ENCODE results near the gene CSF2RB. TPM values are rescaled to one million over a fixed set of nuclear protein-coding genes. Genes with fewer than 3 reads are reported as not detected.

CSF2RB gene
- total RNA-seq, 4 donors from 2014 or later, result 3.1 to 7.4 (median 3.5) TPM

DNA sequence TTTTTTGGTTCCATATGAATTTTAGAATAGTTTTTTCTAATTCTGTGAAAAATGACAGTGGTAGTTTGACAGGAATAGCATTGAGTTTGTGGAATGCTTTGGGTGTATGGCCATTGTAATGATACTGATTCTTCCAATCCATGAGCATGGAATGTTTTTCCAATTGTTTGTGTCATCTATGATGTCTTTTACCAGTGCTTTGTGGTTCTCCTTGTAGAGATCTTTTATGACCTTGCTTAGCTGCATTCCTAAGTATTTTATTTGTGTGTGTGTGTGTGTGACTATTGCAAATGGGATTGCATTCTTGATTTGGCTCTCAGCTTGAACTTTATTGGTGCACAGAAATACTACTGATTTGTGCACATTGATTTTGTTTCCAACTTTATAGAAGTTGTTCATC is 3.0 kb upstream of the CSF2RB start:
- H3K27me3 ChIP-seq, result no peaks in the 10 kb centered on the region
- no peaks in the 10 kb centered on the region for H3K36me3 ChIP-seq
- no peaks in the 10 kb centered on the region for H3K4me1 ChIP-seq
- H3K27ac ChIP-seq, result no peak overlapping the region
- H3K9me3 ChIP-seq, result no peaks in the 10 kb centered on the region
- DNase-seq, result no peak
- TF ChIP-seq POLR2A (IDR thresholded peaks at IDR 0.05), result no peak
- TF ChIP-seq, protein P1, sequence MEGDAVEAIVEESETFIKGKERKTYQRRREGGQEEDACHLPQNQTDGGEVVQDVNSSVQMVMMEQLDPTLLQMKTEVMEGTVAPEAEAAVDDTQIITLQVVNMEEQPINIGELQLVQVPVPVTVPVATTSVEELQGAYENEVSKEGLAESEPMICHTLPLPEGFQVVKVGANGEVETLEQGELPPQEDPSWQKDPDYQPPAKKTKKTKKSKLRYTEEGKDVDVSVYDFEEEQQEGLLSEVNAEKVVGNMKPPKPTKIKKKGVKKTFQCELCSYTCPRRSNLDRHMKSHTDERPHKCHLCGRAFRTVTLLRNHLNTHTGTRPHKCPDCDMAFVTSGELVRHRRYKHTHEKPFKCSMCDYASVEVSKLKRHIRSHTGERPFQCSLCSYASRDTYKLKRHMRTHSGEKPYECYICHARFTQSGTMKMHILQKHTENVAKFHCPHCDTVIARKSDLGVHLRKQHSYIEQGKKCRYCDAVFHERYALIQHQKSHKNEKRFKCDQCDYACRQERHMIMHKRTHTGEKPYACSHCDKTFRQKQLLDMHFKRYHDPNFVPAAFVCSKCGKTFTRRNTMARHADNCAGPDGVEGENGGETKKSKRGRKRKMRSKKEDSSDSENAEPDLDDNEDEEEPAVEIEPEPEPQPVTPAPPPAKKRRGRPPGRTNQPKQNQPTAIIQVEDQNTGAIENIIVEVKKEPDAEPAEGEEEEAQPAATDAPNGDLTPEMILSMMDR (IDR thresholded peaks at IDR 0.05), result no peak
- no peak overlapping the region for H3K4me3 ChIP-seq
- intact Hi-C loops (cut with DNase I; ENCODE audit: low total_unique reads), result no loop called here

DNA sequence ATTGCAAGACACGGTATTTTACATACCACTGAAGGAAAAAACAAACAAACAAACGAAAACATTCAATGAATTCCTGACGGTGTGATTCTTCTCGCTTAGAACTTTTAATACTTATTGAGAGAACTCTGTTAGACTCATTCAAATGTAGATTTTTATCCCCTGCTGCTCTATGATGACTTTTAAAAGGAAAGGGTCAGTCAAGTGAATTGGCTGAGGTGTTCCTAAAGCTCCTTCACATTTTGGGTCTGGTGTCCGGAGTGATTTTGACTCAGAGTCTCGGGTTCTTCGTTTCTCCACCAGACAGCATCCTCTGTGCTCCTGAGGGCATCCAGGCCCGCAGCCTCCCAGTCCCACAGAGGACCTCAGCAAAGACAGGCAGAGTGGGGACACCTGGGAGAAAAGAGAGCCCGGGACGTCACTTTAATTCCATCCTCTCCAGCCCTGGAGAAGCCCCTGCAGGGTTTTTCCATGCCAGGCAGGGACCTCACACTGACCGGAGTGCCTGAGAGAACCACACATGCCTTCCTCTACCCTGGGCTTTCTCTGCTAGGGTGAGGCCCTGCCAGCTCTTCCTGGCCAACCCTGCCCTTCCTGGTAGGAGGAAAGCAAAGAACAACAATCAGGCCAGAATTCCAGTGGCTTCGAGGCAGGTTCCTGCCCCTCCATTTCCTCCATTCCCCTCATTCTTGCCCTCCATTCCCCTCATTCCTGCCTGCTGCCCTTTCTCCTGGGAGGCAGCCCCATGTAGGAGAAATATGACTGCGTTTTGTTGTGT is 1.4 kb upstream of the CSF2RB start:
- H3K27ac ChIP-seq, result no peak overlapping the region
- intact Hi-C loops (cut with DNase I; ENCODE audit: low total_unique reads), result no loop called here
- no peaks in the 10 kb centered on the region for H3K9me3 ChIP-seq
- H3K4me3 ChIP-seq, result no peak overlapping the region
- no peaks in the 10 kb centered on the region for H3K36me3 ChIP-seq
- no peaks in the 10 kb centered on the region for H3K4me1 ChIP-seq
- no peak for DNase-seq
- H3K27me3 ChIP-seq, result no peaks in the 10 kb centered on the region
- TF ChIP-seq POLR2A (IDR thresholded peaks at IDR 0.05), result no peak
- TF ChIP-seq, protein P1 (IDR thresholded peaks at IDR 0.05), result no peak

DNA sequence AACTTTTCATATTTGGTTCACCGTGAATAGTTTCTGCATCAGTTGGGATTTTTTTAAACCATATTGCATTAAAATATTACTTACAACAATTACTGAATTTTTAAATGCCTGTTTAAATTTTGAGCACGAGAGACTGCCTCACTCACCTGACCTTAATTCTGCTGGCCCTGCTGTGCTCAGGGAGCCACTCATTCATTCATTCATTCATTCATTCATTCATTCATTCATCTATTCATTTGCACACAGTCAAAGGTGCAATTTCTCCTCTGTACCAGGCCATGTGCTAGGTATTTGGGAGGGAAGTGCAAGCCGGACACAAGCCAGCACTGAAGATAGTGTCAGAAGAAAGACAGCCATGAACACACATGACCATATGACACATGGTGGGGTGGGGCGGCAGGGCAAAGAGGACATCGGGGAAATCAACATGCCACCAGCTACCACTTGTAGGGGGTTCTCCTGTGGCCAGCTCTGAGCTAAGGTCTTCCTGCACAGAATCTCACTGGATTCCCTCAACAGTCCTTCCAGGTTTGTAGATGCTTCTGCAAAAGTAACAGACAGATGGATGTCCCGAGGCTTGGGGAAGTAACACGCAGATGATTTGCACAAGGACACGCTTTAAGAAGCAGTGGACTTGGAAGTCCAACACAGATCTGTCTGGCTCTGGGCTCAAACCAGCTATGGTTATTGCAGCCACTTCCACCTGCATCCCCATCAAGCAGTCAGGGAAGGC is 568 bp upstream of the CSF2RB start:
- intact Hi-C loops (cut with DNase I; ENCODE audit: low total_unique reads), result no loop called here
- TF ChIP-seq POLR2A (IDR thresholded peaks at IDR 0.05), result no peak
- TF ChIP-seq, protein P1 (IDR thresholded peaks at IDR 0.05), result no peak
- Histone ChIP-seq H3K4me3 (no peak overlapping the region), H3K27ac (no peak overlapping the region), H3K4me1 (no peaks in the 10 kb centered on the region), H3K27me3 (no peaks in the 10 kb centered on the region), H3K9me3 (no peaks in the 10 kb centered on the region), H3K36me3 (no peaks in the 10 kb centered on the region)
- no peak for DNase-seq

DNA sequence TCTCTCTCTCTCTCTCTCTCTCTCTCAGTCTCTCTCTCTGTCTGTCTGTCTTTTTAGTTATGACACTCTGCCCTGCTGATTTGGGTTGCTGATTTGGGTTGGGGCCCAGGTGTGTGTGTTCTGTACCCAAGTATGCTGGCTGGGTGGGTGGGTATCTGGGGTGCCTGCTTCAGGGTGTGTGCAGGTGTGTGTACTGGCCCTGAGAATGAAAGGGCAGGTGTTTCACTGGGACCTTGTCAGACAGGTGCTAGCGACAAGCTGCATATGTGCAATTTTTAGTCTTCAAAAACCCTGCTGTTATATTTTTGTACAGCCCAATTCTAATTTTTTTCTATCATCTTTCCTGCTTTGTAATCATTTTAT is 943 bp downstream of the CSF2RB start:
- H3K27me3 ChIP-seq, result no peaks in the 10 kb centered on the region
- TF ChIP-seq, protein P1 (IDR thresholded peaks at IDR 0.05), result no peak
- TF ChIP-seq POLR2A (IDR thresholded peaks at IDR 0.05), result no peak
- no peak for DNase-seq
- no peaks in the 10 kb centered on the region for H3K9me3 ChIP-seq
- intact Hi-C loops (cut with DNase I; ENCODE audit: low total_unique reads), result no loop called here
- H3K27ac ChIP-seq, result no peak overlapping the region
- no peaks in the 10 kb centered on the region for H3K4me1 ChIP-seq
- H3K4me3 ChIP-seq, result no peak overlapping the region
- no peaks in the 10 kb centered on the region for H3K36me3 ChIP-seq

DNA sequence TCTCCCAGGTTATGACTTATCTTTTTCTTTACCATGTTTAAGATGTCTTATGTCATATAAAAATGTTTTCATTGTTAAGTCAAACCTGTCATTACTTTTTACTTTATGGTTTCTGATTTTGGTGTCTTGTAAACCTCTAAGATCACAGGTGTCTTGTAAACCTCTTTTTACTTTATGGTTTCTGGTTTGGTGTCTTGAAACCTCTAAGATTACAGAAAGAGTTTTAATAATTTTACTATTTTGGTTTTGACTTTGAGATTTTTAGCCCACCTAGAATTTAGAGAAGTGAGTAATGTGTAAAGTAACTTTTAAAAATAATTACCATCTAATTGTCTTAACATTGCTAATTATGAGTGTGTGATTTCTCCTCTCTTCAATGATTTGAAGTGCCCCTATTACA is 2.6 kb downstream of the CSF2RB start:
- no peaks in the 10 kb centered on the region for H3K9me3 ChIP-seq
- TF ChIP-seq, protein P1 (IDR thresholded peaks at IDR 0.05), result no peak
- TF ChIP-seq POLR2A (IDR thresholded peaks at IDR 0.05), result no peak
- no peaks in the 10 kb centered on the region for H3K36me3 ChIP-seq
- no peaks in the 10 kb centered on the region for H3K27me3 ChIP-seq
- H3K4me1 ChIP-seq, result no peaks in the 10 kb centered on the region
- no peak overlapping the region for H3K4me3 ChIP-seq
- DNase-seq, result no peak
- H3K27ac ChIP-seq, result no peak overlapping the region
- intact Hi-C loops (cut with DNase I; ENCODE audit: low total_unique reads), result no loop called here
